Gastrocnemius medialis (tissue), 4 donors: Measurements from ENCODE around the gene VARS1.

Experiments used
- CTCF ChIP-seq, 5 experiments: fragments of 450-650 bp in 3 of 5; fragments of 200-600 bp in 2 of 5; sonication (generic) in 2 of 5; IDR thresholded peaks in 4 of 5; conservative IDR thresholded peaks in 1 of 5; 1 replicate in 4 of 5; 2 replicates in 1 of 5; pipeline ENCODE4 v1.5.1; 2016 to 2019; ENCODE audit warnings: antibody characterized with exemption in 5 of 5, mild to moderate bottlenecking in 3 of 5, moderate library complexity in 3 of 5
- POLR2A ChIP-seq, 2 donors: fragments of 450-650 bp; IDR thresholded peaks; one replicate each; pipeline ENCODE4 v1.6.1; 2017; ENCODE audit warnings: antibody characterized with exemption in 2 of 2, mild to moderate bottlenecking in 2 of 2, moderate library complexity in 2 of 2

GRCh38 chr6:31825553-31825952 is 30.0 kb upstream of the VARS1 start:
- TF ChIP-seq CTCF (IDR thresholded peaks at IDR 0.05 in 4 of 5, conservative IDR thresholded peaks at IDR 0.05 in 1 of 5) (no peak), POLR2A (IDR thresholded peaks at IDR 0.05) (no peak)
